Measurements from ENCODE around the gene KLHL36. TPM values are rescaled to one million over a fixed set of nuclear protein-coding genes. Genes with fewer than 3 reads are reported as not detected.

Gene KLHL36
- total and polyA plus RNA-seq, 9 of the 15 experiments (the other 6 are each of a cell fraction or from before 2014, with no cell fraction given) = 2.1 to 51.2 (median 18.5) TPM

GRCh38 chr16:84686707-84687298, 38.5 kb downstream of the KLHL36 start (continued):
- TF ChIP-seq MLLT1 (IDR thresholded peaks at IDR 0.05) (no peak), TARDBP (IDR thresholded peaks at IDR 0.05) (no peak), COPS2 (conservative IDR thresholded peaks at IDR 0.05) (no peak), PHF20 (IDR thresholded peaks at IDR 0.05; ENCODE audit: partially characterized antibody) (no peak), MBD2 (IDR thresholded peaks at IDR 0.05; ENCODE audit: borderline replicate concordance, low read depth) (no peak), ZNF165 (CRISPR knock-in tag; IDR thresholded peaks at IDR 0.05; ENCODE audit: borderline replicate concordance) (no peak), ZNF121 (CRISPR knock-in tag; conservative IDR thresholded peaks at IDR 0.05) (no peak), NFIX (CRISPR knock-in tag; IDR thresholded peaks at IDR 0.05; ENCODE audit: low read depth) (no peak), TGIF2 (CRISPR knock-in tag; IDR thresholded peaks at IDR 0.05) (no peak), ZNF124 (CRISPR knock-in tag; IDR thresholded peaks at IDR 0.05) (no peak), CBFA2T3 (IDR thresholded peaks at IDR 0.05) (0 out of 2 replicates have a peak, but pooled peaks have one; percentile 20), KAT8 (IDR thresholded peaks at IDR 0.05; ENCODE audit: low read depth) (no peak), MGA (IDR thresholded peaks at IDR 0.05) (peak; percentile 90), MCM7 (IDR thresholded peaks at IDR 0.05) (no peak), ZFPM2 (CRISPR knock-in tag; IDR thresholded peaks at IDR 0.05) (no peak), L3MBTL2 (IDR thresholded peaks at IDR 0.05) (peak; percentile 85)
